Cardiac fibroblast (primary cell): Measurements from ENCODE around the gene ZNF385D.

ENCODE experiments used
- DNase-seq, 2 donors: peaks; one replicate each; pipeline versions ENCODE4 v3.0.0 to v3.0.0-alpha.2; 2010; ENCODE audit warnings: low read depth in 2 of 2
- H3K4me3 ChIP-seq, 2 donors: replicated peaks in 1 of 2; 1 replicate in 1 of 2; 2 replicates in 1 of 2; pipeline ENCODE4 v1.5.1; 2011; ENCODE audit warnings: low read depth in 2 of 2, low read length in 2 of 2, mild to moderate bottlenecking in 2 of 2, moderate library complexity in 1 of 2
- CTCF ChIP-seq: IDR thresholded peaks from one replicate; pipeline ENCODE4 v1.5.1; 2011; ENCODE audit warnings: low read depth, mild to moderate bottlenecking, low read length, inconsistent platforms

The ZNF385D gene

GRCh38 chr3:21694506-21694905, 56.5 kb downstream of the ZNF385D start:
- TF ChIP-seq CTCF, result no peak
- no peak for DNase-seq
- no peak overlapping the region for H3K4me3 ChIP-seq

- H3K4me3 ChIP-seq, result no peak overlapping the region
- TF ChIP-seq CTCF, result no peak
- no peak for DNase-seq
These were observed 60.0 kb downstream of the ZNF385D start for GRCh38 chr3:21691036-21691435.

- DNase-seq, result no peak
- no peak for TF ChIP-seq CTCF
- no peak overlapping the region for H3K4me3 ChIP-seq
These were observed 68.8 kb downstream of the ZNF385D start for GRCh38 chr3:21682206-21682605.

GRCh38 chr3:21673393-21673792, 77.6 kb downstream of the ZNF385D start:
- no peak for TF ChIP-seq CTCF
- DNase-seq, result peak in 1 of 2 donors; percentile 50
- H3K4me3 ChIP-seq, result no peak overlapping the region

- peak; percentile 74 to 95 for DNase-seq
- no peak overlapping the region for H3K4me3 ChIP-seq
- no peak for TF ChIP-seq CTCF
These were observed 78.7 kb downstream of the ZNF385D start for GRCh38 chr3:21672303-21672702.

GRCh38 chr3:21670386-21670785, 80.6 kb downstream of the ZNF385D start:
- TF ChIP-seq CTCF, result no peak
- no peak overlapping the region for H3K4me3 ChIP-seq
- no peak for DNase-seq

GRCh38 chr3:21668012-21668411, 83.0 kb downstream of the ZNF385D start:
- DNase-seq, result no peak
- TF ChIP-seq CTCF, result no peak
- H3K4me3 ChIP-seq, result no peak overlapping the region
